Posterior cingulate gyrus (tissue), 11 donors: ENCODE measurements around the gene ABCC1.

ENCODE experiments used
- DNase-seq, 10 donors: peaks; one replicate each; pipeline versions ENCODE4 v3.0.0 to v3.0.0-alpha.2; 2020 to 2021; ENCODE audit warnings: mixed read lengths in 3 of 10
- intact Hi-C: fragments of 100-400 bp; cut with DNase I; formaldehyde crosslinking; loops from one replicate; pipeline ENCODE4 v1.15.1; 2023

The ABCC1 gene

GRCh38 chr16:16191493-16192167, 242.2 kb downstream of the ABCC1 start:
- no peak for DNase-seq
- intact Hi-C loops = no loop called here
